ENCODE measurements around the gene NUP160.
"Not testable (repeated sequence)": the region's sequence is repeated elsewhere in the genome, so short reads cannot be mapped to it uniquely, and the experiment has no call there.

NUP160 gene

GRCh38 chr11:47837929-47838328 is 10.2 kb downstream of the NUP160 start:
- peaks cover 25% of the 10 kb centered on the region; the same call in 1 of the 2 replicates for H3K79me2 ChIP-seq (ENCODE audit: insufficient read depth, low read length)
- no peak overlapping the region for H2AFZ ChIP-seq (ENCODE audit: low read length)
- no peaks in the 10 kb centered on the region for H3F3A ChIP-seq (ENCODE audit: low read depth)
- H3K9me3 ChIP-seq (ENCODE audit: insufficient read depth, low read depth, low read length), result no peaks in the 10 kb centered on the region
- no peak overlapping the region for H3K4me2 ChIP-seq (ENCODE audit: low read depth, low read length, poor library complexity, severe bottlenecking)
- H3K4me1 ChIP-seq (ENCODE audit: insufficient read depth, low read length, poor library complexity, severe bottlenecking), result peaks cover 8% of the 10 kb centered on the region
- no peaks in the 10 kb centered on the region for H3K9me2 ChIP-seq (replicated peaks; ENCODE audit: low read depth, low read length)
- H3K27me3 ChIP-seq (ENCODE audit: insufficient read depth, low read length, poor library complexity, severe bottlenecking), result no peaks in the 10 kb centered on the region
- no peak overlapping the region for H3K4me3 ChIP-seq (ENCODE audit: low read length, poor library complexity, severe bottlenecking)
- H3K36me3 ChIP-seq (ENCODE audit: insufficient read depth, low read length), result peaks cover 81% of the 10 kb centered on the region
- TF ChIP-seq CTCF (conservative IDR thresholded peaks at IDR 0.05; ENCODE audit: low read length) (no peak), EZH2phosphoT487 (IDR thresholded peaks at IDR 0.05; ENCODE audit: borderline replicate concordance) (no peak)
- peaks cover 24% of the 10 kb centered on the region for H4K20me1 ChIP-seq (ENCODE audit: insufficient read depth, low read length, poor library complexity, severe bottlenecking)
- no peak overlapping the region for H3K9ac ChIP-seq (ENCODE audit: low read depth, low read length, poor library complexity, severe bottlenecking)

- Histone ChIP-seq H3K4me2 (ENCODE audit: low read depth, low read length, poor library complexity, severe bottlenecking) (no peak overlapping the region), H3F3A (ENCODE audit: low read depth) (no peaks in the 10 kb centered on the region), H2AFZ (ENCODE audit: low read length) (no peak overlapping the region), H3K9me3 (ENCODE audit: insufficient read depth, low read depth, low read length) (no peaks in the 10 kb centered on the region), H3K79me2 (ENCODE audit: insufficient read depth, low read length) (peaks cover 22% of the 10 kb centered on the region), H3K4me3 (ENCODE audit: low read length, poor library complexity, severe bottlenecking) (no peak overlapping the region), H4K20me1 (ENCODE audit: insufficient read depth, low read length, poor library complexity, severe bottlenecking) (peaks cover 18% of the 10 kb centered on the region), H3K36me3 (ENCODE audit: insufficient read depth, low read length) (peaks cover 82% of the 10 kb centered on the region), H3K9me2 (replicated peaks; ENCODE audit: low read depth, low read length) (no peaks in the 10 kb centered on the region), H3K27me3 (ENCODE audit: insufficient read depth, low read length, poor library complexity, severe bottlenecking) (no peaks in the 10 kb centered on the region), H3K9ac (ENCODE audit: low read depth, low read length, poor library complexity, severe bottlenecking) (no peak overlapping the region), H3K4me1 (ENCODE audit: insufficient read depth, low read length, poor library complexity, severe bottlenecking) (peaks cover 4% of the 10 kb centered on the region)
- TF ChIP-seq CTCF (conservative IDR thresholded peaks at IDR 0.05; ENCODE audit: low read length) (no peak), EZH2phosphoT487 (IDR thresholded peaks at IDR 0.05; ENCODE audit: borderline replicate concordance) (no peak)
Measured at GRCh38 chr11:47837292-47837691, 10.9 kb downstream of the NUP160 start.

GRCh38 chr11:47830013-47830412 is 18.1 kb downstream of the NUP160 start:
- Histone ChIP-seq H4K20me1 (ENCODE audit: insufficient read depth, low read length, poor library complexity, severe bottlenecking) (peaks cover 23% of the 10 kb centered on the region), H3K36me3 (ENCODE audit: insufficient read depth, low read length) (peaks cover 76% of the 10 kb centered on the region), H3K79me2 (ENCODE audit: insufficient read depth, low read length) (peaks cover 66% of the 10 kb centered on the region), H3K4me1 (ENCODE audit: insufficient read depth, low read length, poor library complexity, severe bottlenecking) (peaks cover 11% of the 10 kb centered on the region)
- not testable (repeated sequence) for H3K9me2 ChIP-seq (replicated peaks; ENCODE audit: low read depth, low read length); H2AFZ ChIP-seq (ENCODE audit: low read length); H3K4me3 ChIP-seq (ENCODE audit: low read length, poor library complexity, severe bottlenecking); H3K4me2 ChIP-seq (ENCODE audit: low read depth, low read length, poor library complexity, severe bottlenecking); H3K27me3 ChIP-seq (ENCODE audit: insufficient read depth, low read length, poor library complexity, severe bottlenecking); H3F3A ChIP-seq (ENCODE audit: low read depth); H3K9me3 ChIP-seq (ENCODE audit: insufficient read depth, low read depth, low read length); H3K9ac ChIP-seq (ENCODE audit: low read depth, low read length, poor library complexity, severe bottlenecking)

GRCh38 chr11:47828284-47828683 is 19.9 kb downstream of the NUP160 start:
- Histone ChIP-seq H3K4me2 (ENCODE audit: low read depth, low read length, poor library complexity, severe bottlenecking) (no peak overlapping the region), H2AFZ (ENCODE audit: low read length) (no peak overlapping the region), H3K9me2 (replicated peaks; ENCODE audit: low read depth, low read length) (no peaks in the 10 kb centered on the region), H3K79me2 (ENCODE audit: insufficient read depth, low read length) (peaks cover 68% of the 10 kb centered on the region), H3K4me3 (ENCODE audit: low read length, poor library complexity, severe bottlenecking) (peak overlapping the region; percentile 3), H3K27me3 (ENCODE audit: insufficient read depth, low read length, poor library complexity, severe bottlenecking) (no peaks in the 10 kb centered on the region), H3K4me1 (ENCODE audit: insufficient read depth, low read length, poor library complexity, severe bottlenecking) (peaks cover 11% of the 10 kb centered on the region), H3K36me3 (ENCODE audit: insufficient read depth, low read length) (peaks cover 67% of the 10 kb centered on the region; the same call in 1 of the 2 replicates), H3K9me3 (ENCODE audit: insufficient read depth, low read depth, low read length) (no peaks in the 10 kb centered on the region), H4K20me1 (ENCODE audit: insufficient read depth, low read length, poor library complexity, severe bottlenecking) (peaks cover 26% of the 10 kb centered on the region), H3F3A (ENCODE audit: low read depth) (no peaks in the 10 kb centered on the region), H3K9ac (ENCODE audit: low read depth, low read length, poor library complexity, severe bottlenecking) (no peak overlapping the region)
- TF ChIP-seq EZH2phosphoT487 (IDR thresholded peaks at IDR 0.05; ENCODE audit: borderline replicate concordance), result no peak
- no peak for TF ChIP-seq CTCF (conservative IDR thresholded peaks at IDR 0.05; ENCODE audit: low read length)

GRCh38 chr11:47822664-47823063 is 25.5 kb downstream of the NUP160 start:
- not testable (repeated sequence) for H3K4me3 ChIP-seq (ENCODE audit: low read length, poor library complexity, severe bottlenecking); H3F3A ChIP-seq (ENCODE audit: low read depth); H3K9ac ChIP-seq (ENCODE audit: low read depth, low read length, poor library complexity, severe bottlenecking); H3K27me3 ChIP-seq (ENCODE audit: insufficient read depth, low read length, poor library complexity, severe bottlenecking); H3K4me2 ChIP-seq (ENCODE audit: low read depth, low read length, poor library complexity, severe bottlenecking); H3K4me1 ChIP-seq (ENCODE audit: insufficient read depth, low read length, poor library complexity, severe bottlenecking); H2AFZ ChIP-seq (ENCODE audit: low read length); H3K9me2 ChIP-seq (replicated peaks; ENCODE audit: low read depth, low read length); H3K9me3 ChIP-seq (ENCODE audit: insufficient read depth, low read depth, low read length)
- peaks cover 68% of the 10 kb centered on the region for H3K36me3 ChIP-seq (ENCODE audit: insufficient read depth, low read length)
- peaks cover 17% of the 10 kb centered on the region for H4K20me1 ChIP-seq (ENCODE audit: insufficient read depth, low read length, poor library complexity, severe bottlenecking)
- H3K79me2 ChIP-seq (ENCODE audit: insufficient read depth, low read length), result peaks cover 28% of the 10 kb centered on the region
